ENCODE data around the gene SEC11A.

SEC11A gene

GRCh38 chr15:84681831-84682230 lies 34.1 kb downstream of the SEC11A start:
- no peak for DNase-seq (ENCODE audit: low read depth in 2 of 2)

- DNase-seq (ENCODE audit: low read depth in 2 of 2): no peak
These were observed 44.7 kb downstream of the SEC11A start for GRCh38 chr15:84671211-84671610.

- no peak for DNase-seq (ENCODE audit: low read depth in 2 of 2)
These were observed 46.2 kb downstream of the SEC11A start for GRCh38 chr15:84669726-84670125.

- no peak for DNase-seq (ENCODE audit: low read depth in 2 of 2)
These were observed 47.5 kb downstream of the SEC11A start for GRCh38 chr15:84668221-84668982.

GRCh38 chr15:84666373-84666772 lies 49.6 kb downstream of the SEC11A start:
- no peak for DNase-seq (ENCODE audit: low read depth in 2 of 2)

GRCh38 chr15:84661001-84661400 lies 54.9 kb downstream of the SEC11A start:
- DNase-seq (ENCODE audit: low read depth in 2 of 2): no peak

GRCh38 chr15:84659904-84660781 lies 55.8 kb downstream of the SEC11A start:
- DNase-seq (ENCODE audit: low read depth in 2 of 2): no peak

GRCh38 chr15:84658788-84659411 lies 57.0 kb downstream of the SEC11A start:
- no peak for DNase-seq (ENCODE audit: low read depth in 2 of 2)

GRCh38 chr15:84658080-84658787 lies 57.7 kb downstream of the SEC11A start, which contains the start of gene NMB:
Gene NMB, minus strand, starts transcription at chr15:84658199. Its CDS starts 47 bp downstream, at chr15:84658152.
- peak; percentile 54 to 64 for DNase-seq (ENCODE audit: low read depth in 2 of 2)

GRCh38 chr15:84657748-84658079 lies 58.2 kb downstream of the SEC11A start:
- DNase-seq (ENCODE audit: low read depth in 2 of 2): no peak

GRCh38 chr15:84656972-84657371 lies 59.0 kb downstream of the SEC11A start:
- DNase-seq (ENCODE audit: low read depth in 2 of 2): no peak

GRCh38 chr15:84654689-84655453 lies 61.1 kb downstream of the SEC11A start:
- peak; percentile 50 to 51 for DNase-seq (ENCODE audit: low read depth in 2 of 2)

GRCh38 chr15:84653910-84654688 lies 61.8 kb downstream of the SEC11A start, which contains the start of gene WDR73:
Gene WDR73, minus strand, starts transcription at chr15:84654283. Its CDS starts 9 bp downstream, at chr15:84654274.
- peak; percentile 92 to 97 for DNase-seq (ENCODE audit: low read depth in 2 of 2)

GRCh38 chr15:84653584-84653909 lies 62.4 kb downstream of the SEC11A start:
- DNase-seq (ENCODE audit: low read depth in 2 of 2): no peak

GRCh38 chr15:84649706-84650105 lies 66.2 kb downstream of the SEC11A start:
- DNase-seq (ENCODE audit: low read depth in 2 of 2): no peak

- no peak for DNase-seq (ENCODE audit: low read depth in 2 of 2)
These were observed 67.4 kb downstream of the SEC11A start for GRCh38 chr15:84648539-84648938.

GRCh38 chr15:84647726-84648125 lies 68.2 kb downstream of the SEC11A start:
- no peak for DNase-seq (ENCODE audit: low read depth in 2 of 2)

- DNase-seq (ENCODE audit: low read depth in 2 of 2): no peak
These were observed 69.9 kb downstream of the SEC11A start for GRCh38 chr15:84645997-84646396.

GRCh38 chr15:84645496-84645895 lies 70.4 kb downstream of the SEC11A start:
- DNase-seq (ENCODE audit: low read depth in 2 of 2): no peak

GRCh38 chr15:84643838-84644237 lies 72.1 kb downstream of the SEC11A start:
- no peak for DNase-seq (ENCODE audit: low read depth in 2 of 2)
